HG03135 (cell line): Measurements from ENCODE around the gene UBALD1.
"Not testable (repeated sequence)": the region's sequence is repeated elsewhere in the genome, so short reads cannot be mapped to it uniquely, and the experiment has no call there.

Experiments used
- ATAC-seq: cut with Tn5 transposase; IDR thresholded peaks from one replicate; pipeline ENCODE4 v1.9.1; 2021; ENCODE audit warnings: mild to moderate bottlenecking, moderate library complexity; ENCODE audit not compliant: unreplicated experiment

Gene UBALD1

GRCh38 chr16:4614571-4615383 lies at the start of gene UBALD1:
UBALD1 (minus strand) TSS chr16:4614888; CDS start chr16:4614797, 91 bp downstream.
- peak; percentile 59 for ATAC-seq

- no peak for ATAC-seq
Observed at GRCh38 chr16:4663777-4664465, 49.2 kb upstream of the UBALD1 start.

GRCh38 chr16:4663465-4663776 lies 48.7 kb upstream of the UBALD1 start:
- ATAC-seq: no peak

GRCh38 chr16:4661661-4662060 lies 47.0 kb upstream of the UBALD1 start:
- ATAC-seq: no peak

GRCh38 chr16:4660454-4661007 lies 45.8 kb upstream of the UBALD1 start:
- no peak for ATAC-seq

- no peak for ATAC-seq
Observed at GRCh38 chr16:4659363-4660353, 45.0 kb upstream of the UBALD1 start.

GRCh38 chr16:4656695-4657686 lies 42.3 kb upstream of the UBALD1 start:
- no peak for ATAC-seq

- ATAC-seq: no peak
Observed at GRCh38 chr16:4656221-4656620, 41.5 kb upstream of the UBALD1 start.

GRCh38 chr16:4655801-4656200 lies 41.1 kb upstream of the UBALD1 start:
- ATAC-seq: no peak

GRCh38 chr16:4654964-4655590 lies 40.4 kb upstream of the UBALD1 start:
- no peak for ATAC-seq

GRCh38 chr16:4654011-4654963 lies 39.6 kb upstream of the UBALD1 start:
- no peak for ATAC-seq

GRCh38 chr16:4652561-4652960 lies 37.9 kb upstream of the UBALD1 start:
- ATAC-seq: no peak

GRCh38 chr16:4651827-4652226 lies 37.1 kb upstream of the UBALD1 start:
- ATAC-seq: no peak

GRCh38 chr16:4650443-4651074 lies 35.9 kb upstream of the UBALD1 start:
- not testable (repeated sequence) for ATAC-seq

GRCh38 chr16:4649744-4650442 lies 35.2 kb upstream of the UBALD1 start:
- no peak for ATAC-seq

GRCh38 chr16:4648917-4649316 lies 34.2 kb upstream of the UBALD1 start:
- no peak for ATAC-seq

- no peak for ATAC-seq
Observed at GRCh38 chr16:4647644-4647980, 32.9 kb upstream of the UBALD1 start.
